Measurements from ENCODE around the gene TMEM98.
A peak's percentile ranks its signal among the peaks of the same experiment; 100 is the strongest.
"Not testable (repeated sequence)": the region's sequence is repeated elsewhere in the genome, so short reads cannot be mapped to it uniquely, and the experiment has no call there.

The TMEM98 gene

GRCh38 chr17:32916134-32916533, 11.8 kb upstream of the TMEM98 start:
- no peak for DNase-seq

DNA sequence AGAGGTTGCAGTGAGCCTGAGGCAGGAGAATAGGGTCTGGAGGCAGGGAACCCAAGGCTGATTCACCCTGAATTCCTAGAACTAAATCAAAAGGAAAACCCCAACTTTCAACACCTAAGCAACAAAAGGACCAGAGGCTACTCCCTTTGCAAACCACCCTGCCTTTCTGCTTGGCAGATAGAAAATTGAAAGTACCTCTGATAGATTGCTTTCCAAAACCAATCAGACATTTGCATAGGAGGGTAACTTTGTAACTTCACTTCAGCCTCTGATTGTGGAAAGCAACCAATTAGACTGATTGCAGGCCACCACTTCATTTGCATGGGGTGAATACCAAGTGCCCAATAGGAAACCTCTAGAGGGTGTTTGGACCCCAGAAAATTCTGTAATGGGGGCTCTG, 10.9 kb upstream of the TMEM98 start:
- no peak for DNase-seq

DNA sequence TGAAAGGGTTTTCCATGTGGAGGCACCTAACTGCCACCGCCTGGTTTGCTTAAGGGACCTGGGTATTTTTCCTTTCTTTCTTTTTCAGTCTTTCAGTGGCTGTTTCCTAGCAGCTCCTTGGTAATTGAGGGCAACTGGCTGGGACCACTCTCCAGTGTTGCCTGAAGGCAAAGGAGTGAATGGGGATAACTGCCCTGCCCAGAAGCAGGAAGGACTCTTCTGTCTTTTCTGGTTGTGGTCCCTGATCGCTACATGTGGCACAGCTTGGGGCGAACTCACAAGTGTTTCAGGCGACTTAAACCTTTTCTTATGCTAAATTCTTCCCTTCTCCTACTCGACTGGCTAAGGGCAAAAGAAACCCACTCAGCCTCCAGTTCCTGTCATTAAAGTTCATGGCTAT, 10.1 kb upstream of the TMEM98 start:
- no peak for DNase-seq

GRCh38 chr17:32919876-32920275, 8.1 kb upstream of the TMEM98 start:
- DNase-seq, result not testable (repeated sequence)

DNA sequence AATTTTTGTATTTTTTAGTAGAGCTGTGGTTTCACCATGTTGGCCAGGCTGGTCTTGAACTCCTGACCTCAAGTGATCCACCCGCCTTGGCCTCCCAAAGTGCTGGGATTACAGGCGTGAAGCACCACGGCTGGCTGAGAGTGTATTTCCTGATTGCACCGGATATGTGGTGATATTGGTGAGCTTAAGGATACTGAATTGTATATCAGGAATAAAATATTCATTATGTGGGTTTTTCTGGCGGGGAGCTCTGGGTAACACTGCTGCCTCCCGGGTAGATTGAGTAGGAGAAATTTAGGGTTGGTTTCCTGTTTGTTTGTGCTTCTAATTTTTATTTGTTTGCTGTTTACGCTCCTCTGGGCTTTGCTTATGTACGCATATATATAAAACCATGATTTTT, 7.7 kb upstream of the TMEM98 start:
- DNase-seq, result no peak

- DNase-seq, result no peak
Measured at GRCh38 chr17:32921017-32921416, 6.9 kb upstream of the TMEM98 start.

DNA sequence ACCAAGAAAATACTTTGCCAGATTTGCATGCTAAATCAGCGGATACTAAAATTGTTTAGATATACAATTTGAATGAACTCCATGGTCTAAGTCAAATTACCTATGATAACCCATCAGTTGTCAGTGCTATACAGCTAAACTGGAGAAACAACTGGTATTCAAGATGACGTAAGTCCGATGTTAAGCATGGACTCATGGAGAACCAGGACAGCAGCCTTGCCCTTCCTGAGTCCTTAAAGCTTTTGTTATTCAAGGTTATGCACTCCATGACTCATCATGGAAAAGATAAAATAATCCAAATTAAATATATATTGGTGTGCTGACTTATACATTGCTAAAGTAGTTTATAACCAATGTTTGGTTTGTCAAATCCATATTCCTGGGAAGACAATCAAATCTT, 4.0 kb upstream of the TMEM98 start:
- not testable (repeated sequence) for DNase-seq

GRCh38 chr17:32926183-32926582, 1.8 kb upstream of the TMEM98 start:
- DNase-seq, result no peak

DNA sequence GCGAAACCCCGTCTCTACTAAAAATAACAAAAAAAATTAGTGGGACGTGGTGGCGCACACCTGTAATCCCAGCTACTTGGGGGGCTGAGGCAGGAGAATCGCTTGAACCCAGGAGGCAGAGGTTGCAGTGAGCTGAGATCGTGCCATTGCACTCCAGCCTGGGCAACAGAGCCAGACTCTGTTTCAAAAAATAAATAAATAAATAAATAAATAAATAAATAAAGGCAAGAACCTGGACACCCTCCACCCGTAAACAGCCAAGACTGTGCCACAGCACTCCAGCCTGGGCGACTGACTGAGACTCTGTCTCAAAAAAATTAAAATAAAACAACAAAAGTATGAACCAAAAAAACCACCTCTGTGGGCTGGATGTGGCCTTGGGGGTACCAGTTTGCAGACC, 1.2 kb upstream of the TMEM98 start:
- DNase-seq, result not testable (repeated sequence)

GRCh38 chr17:32927201-32927723, 691 bp upstream of the TMEM98 start:
- DNase-seq, result no peak

DNA sequence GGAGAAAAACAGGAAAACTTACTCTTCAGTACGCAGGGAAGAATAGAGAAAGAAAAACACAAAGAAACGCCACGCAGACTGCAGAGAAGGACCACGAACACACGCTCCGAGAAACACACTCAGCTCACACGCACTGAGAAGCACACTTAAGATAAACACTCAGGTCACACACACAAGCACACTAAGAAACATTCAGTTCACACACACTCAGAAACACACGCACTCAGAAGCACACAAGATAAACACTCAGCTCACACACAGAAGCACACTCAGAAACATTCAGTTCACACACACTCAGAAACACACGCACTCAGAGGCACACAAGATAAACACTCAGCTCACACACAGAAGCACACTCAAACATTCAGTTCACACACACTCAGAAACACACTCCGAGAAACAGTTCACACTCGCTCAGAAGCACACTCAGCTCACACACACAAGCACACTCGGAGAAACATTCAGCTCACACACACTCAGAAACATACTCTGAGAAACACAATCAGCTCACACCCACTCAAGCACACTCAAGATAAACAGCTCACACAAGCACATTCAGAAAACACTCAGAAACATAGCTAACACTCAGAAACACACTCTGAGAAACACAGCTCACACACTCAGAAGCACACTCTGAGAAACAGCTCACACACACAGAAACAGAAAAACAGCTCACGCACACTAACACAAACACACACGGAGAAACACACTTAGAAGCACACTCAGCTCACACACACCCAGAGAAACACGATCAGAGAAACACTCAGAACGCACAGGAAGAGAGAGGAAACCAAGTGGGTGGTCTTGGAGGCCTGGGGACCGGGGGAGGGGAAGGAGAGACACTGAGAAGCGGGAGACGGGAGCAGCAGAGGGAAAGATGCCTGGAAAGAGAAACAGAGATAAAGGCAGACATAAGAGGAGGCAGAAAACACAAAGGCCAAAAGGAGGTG, 908 bp downstream of the TMEM98 start:
- no peak for DNase-seq

- DNase-seq, result no peak
Measured at GRCh38 chr17:32929588-32929987, 1.6 kb downstream of the TMEM98 start.

DNA sequence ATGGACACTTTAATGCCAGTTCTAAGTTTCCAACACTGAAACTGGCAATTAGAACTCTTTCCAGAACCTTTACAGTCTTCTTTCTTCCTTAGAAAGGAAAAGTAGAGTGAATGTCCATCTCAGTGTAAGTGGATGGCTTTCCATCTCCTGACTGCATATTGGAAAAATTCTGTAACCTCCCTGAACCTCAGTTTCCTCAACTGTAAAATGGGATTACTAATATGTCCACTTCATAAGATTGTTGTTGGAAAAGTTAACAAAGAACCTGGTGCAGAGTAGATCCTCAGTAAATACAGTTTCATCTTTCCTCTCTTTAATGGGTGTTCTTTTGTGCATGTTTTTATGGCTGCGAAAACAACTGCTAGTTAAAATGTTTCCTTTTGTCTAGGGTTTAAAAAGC, 2.6 kb downstream of the TMEM98 start:
- DNase-seq, result no peak

DNA sequence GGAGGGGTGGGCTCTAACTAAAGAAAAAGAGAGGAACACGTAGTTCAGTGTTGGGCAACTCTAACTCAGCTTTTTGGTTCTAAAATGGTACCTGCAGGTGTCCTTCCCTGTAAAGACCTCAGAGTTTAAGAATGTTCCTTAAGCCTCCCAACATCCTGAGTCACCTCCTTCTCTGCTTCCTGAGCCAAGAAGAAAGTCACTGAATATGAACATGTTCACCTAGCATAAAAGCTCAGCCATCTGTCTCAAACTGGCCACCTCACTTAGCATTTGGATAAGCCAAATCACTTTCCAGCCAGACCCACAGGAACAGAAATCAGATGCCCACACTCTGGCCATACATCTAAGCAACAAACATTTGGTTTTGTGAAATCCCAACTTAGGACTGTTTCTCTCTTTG, 3.7 kb downstream of the TMEM98 start:
- no peak for DNase-seq

DNA sequence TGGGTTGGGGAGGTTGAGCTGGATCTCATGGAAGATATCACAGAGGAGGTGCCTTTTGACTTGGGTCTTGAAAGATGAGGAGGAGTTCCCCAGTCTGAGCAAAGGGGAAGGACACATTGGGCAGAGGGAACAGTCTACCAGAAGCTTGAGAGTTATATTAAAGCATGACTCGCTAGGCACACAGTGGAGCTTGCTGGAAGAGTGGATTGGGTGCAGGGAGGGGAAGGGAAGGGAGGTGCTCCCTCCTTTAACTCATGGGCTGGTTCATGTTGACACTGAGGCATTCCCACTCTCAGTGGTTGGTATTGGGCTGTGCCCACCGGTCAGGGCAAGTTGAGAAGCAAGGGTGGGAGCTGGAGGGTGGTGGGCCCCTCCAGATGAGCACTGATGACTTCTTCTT, 5.9 kb downstream of the TMEM98 start:
- DNase-seq, result no peak

DNA sequence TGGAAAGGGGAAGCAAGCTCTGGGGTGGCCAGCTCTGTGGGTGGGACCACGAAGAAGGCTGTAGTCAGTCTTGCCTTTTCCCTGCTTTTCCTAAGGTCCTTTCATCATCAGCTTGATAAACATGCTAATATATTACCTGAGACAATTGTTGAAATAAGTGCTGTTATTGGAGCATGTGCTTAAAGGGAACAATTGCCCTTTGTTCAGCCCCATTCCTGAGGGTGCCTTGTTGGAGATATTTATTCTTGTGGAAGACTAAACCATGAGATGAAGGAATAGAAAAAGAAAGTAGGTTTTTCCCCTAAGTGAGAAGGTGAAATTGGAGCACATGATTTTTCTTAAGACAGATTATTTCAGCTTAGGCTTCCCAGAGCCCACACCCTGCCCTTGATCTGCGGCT, 7.8 kb downstream of the TMEM98 start:
- no peak for DNase-seq

GRCh38 chr17:32936186-32936893, 8.4 kb downstream of the TMEM98 start:
- no peak for DNase-seq

DNA sequence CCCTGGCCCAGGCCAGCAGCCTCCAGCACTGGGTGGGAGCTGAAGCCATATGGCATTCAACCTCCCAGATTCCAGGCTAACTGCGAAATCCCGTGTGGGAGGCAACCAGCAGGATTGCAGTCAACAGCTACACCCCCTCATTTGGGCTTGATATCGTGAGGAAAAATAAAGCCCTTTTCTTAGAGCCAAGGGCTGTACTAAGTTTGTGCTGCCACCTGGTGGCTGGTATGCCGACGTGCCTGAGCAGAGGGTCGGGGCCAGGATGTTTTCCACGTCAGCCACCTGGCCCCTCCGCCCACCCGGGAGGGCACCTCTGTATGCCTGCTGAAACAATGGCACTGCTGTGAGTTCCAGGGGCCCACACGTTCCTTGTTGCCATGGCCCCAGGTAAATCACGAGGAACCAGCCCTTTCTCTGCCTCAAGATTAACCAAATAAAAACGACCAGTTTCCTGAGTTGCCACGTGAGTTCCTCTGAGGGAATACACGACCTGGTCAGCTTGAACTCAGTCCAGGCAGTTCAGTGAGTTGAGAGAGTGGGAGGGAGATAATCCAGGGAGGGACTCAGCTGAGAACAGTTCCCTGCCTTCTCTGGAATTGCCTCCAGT, 9.0 kb downstream of the TMEM98 start:
- peak; percentile 15 to 55 (median 29) for DNase-seq

DNA sequence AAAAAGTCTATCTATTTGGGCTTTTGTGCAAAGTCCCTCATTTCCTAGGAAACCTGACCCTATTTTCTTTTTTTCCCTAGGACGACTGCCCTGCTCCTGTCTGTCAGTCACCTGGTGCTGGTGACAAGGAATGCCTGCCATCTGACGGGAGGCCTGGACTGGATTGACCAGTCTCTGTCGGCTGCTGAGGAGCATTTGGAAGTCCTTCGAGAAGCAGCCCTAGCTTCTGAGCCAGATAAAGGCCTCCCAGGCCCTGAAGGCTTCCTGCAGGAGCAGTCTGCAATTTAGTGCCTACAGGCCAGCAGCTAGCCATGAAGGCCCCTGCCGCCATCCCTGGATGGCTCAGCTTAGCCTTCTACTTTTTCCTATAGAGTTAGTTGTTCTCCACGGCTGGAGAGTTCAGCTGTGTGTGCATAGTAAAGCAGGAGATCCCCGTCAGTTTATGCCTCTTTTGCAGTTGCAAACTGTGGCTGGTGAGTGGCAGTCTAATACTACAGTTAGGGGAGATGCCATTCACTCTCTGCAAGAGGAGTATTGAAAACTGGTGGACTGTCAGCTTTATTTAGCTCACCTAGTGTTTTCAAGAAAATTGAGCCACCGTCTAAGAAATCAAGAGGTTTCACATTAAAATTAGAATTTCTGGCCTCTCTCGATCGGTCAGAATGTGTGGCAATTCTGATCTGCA, 12.9 kb downstream of the TMEM98 start:
- no peak for DNase-seq

DNA sequence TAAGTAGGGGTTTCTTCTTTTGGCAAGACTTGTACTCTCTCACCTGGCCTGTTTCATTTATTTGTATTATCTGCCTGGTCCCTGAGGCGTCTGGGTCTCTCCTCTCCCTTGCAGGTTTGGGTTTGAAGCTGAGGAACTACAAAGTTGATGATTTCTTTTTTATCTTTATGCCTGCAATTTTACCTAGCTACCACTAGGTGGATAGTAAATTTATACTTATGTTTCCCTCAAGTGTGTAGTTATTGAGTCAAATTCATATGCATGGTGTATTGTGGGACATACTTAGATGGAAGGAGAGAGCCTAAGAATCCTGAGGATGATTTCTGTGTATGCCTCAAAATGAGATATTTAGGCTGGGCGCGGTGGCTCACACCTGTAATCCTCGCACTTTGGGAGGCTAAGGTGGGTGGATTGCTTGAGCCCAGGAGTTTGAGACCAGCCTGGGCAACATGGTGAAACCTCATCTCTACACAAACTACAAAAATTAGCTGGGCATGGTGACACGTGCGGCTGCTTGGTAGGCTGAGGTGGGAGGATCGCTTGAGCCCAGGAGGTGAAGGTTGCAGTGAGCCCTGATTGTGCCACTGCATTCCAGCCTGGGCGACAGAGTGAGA, 13.6 kb downstream of the TMEM98 start:
- DNase-seq, result no peak

DNA sequence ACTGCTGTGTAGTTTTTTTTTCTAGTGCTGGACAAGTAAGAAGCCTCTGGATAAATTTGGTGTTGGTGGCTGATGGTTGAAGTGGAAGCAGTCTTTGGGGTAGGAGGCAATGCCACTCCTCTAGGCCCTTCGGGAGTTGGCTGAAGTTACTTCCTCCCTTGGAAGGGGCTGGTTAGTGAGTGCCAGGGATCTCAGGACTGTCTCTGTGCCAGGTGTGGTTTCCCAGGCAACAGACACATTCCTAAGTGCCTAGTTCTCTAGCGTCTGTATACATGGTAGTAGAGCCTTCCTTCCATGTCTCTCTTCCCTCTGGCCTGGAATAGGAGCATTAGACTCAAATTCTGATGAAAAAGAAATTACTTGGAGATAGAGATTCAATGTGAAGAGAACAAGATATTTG, 15.3 kb downstream of the TMEM98 start:
- DNase-seq, result no peak

GRCh38 chr17:32943647-32944191, 15.8 kb downstream of the TMEM98 start:
- no peak for DNase-seq
